WTC11 (cell line): ENCODE results near the gene ADAMTS12. TPM values are rescaled to one million over a fixed set of nuclear protein-coding genes. Genes with fewer than 3 reads are reported as not detected.

Experiments used
- ATAC-seq: fragments of 200-7000 bp; cut with Tn5 transposase; 2 replicates; pipeline ENCODE4 v1.10.0; 2021; ENCODE audit warnings: mild to moderate bottlenecking, moderate library complexity
- CTCF ChIA-PET: fragments of 300-600 bp; sonication (Branson Sonifier 250); formaldehyde crosslinking; loops from one replicate; lab custom pipeline; 2021; ENCODE audit warnings: antibody characterized with exemption; lab: Charles Lee
- POLR2A ChIA-PET: fragments of 350-600 bp; sonication (Branson Sonifier 250); formaldehyde crosslinking; loops from one replicate; lab custom pipeline; 2021; ENCODE audit warnings: antibody characterized with exemption; lab: Charles Lee
- DNase-seq: peaks from one replicate; pipeline ENCODE4 v3.0.0; 2021; ENCODE audit warnings: low spot score
- H3K27ac Mint-ChIP-seq: 2 replicates; pipeline ENCODE4 v1.8.0; 2021; ENCODE audit warnings: mixed read lengths
- H3K27me3 Mint-ChIP-seq: 2 replicates; pipeline ENCODE4 v1.8.0; 2021; ENCODE audit warnings: low read depth, mild to moderate bottlenecking, moderate library complexity, mixed read lengths
- H3K36me3 Mint-ChIP-seq: 2 replicates; pipeline ENCODE4 v1.8.0; 2021; ENCODE audit warnings: mixed read lengths
- H3K4me1 Mint-ChIP-seq: 2 replicates; pipeline ENCODE4 v1.8.0; 2022; ENCODE audit warnings: mixed read lengths
- H3K4me3 Mint-ChIP-seq: 2 replicates; pipeline ENCODE4 v1.8.0; 2021; ENCODE audit warnings: mild to moderate bottlenecking, moderate library complexity, mixed read lengths
- H3K9me3 Mint-ChIP-seq: 2 replicates; pipeline ENCODE4 v1.8.0; 2021; ENCODE audit warnings: mixed read lengths
- ATF1 ChIP-seq: sonication (generic); formaldehyde crosslinking; IDR thresholded peaks from 2 replicates; pipeline ENCODE4 v1.8.1; 2023; ENCODE audit warnings: mild to moderate bottlenecking, moderate library complexity, missing genetic modification reagents
- FOXP1 ChIP-seq: sonication (generic); formaldehyde crosslinking; IDR thresholded peaks from 2 replicates; pipeline ENCODE4 v1.8.0; 2022; ENCODE audit warnings: missing genetic modification reagents, mild to moderate bottlenecking, moderate library complexity, borderline replicate concordance
- HMGA2 ChIP-seq: fragments of 250-450 bp; sonication (Bioruptor Pico); IDR thresholded peaks from 2 replicates; pipeline ENCODE4 v1.4.0; 2021; ENCODE audit warnings: mild to moderate bottlenecking, moderate library complexity
- NR3C1 ChIP-seq: sonication (generic); formaldehyde crosslinking; conservative IDR thresholded peaks from 2 replicates; pipeline ENCODE4 v1.8.1; 2023; ENCODE audit warnings: low read depth, mild to moderate bottlenecking, missing genetic modification reagents
- SMAD4 ChIP-seq: sonication (generic); formaldehyde crosslinking; IDR thresholded peaks from 2 replicates; pipeline ENCODE4 v1.8.0; 2022; ENCODE audit warnings: mild to moderate bottlenecking, missing genetic modification reagents
- SP1 ChIP-seq: sonication (generic); formaldehyde crosslinking; conservative IDR thresholded peaks from 2 replicates; pipeline ENCODE4 v1.8.1; 2022; ENCODE audit warnings: missing genetic modification reagents
- TEAD1 ChIP-seq: sonication (generic); formaldehyde crosslinking; IDR thresholded peaks from 2 replicates; pipeline ENCODE4 v1.8.0; 2022; ENCODE audit warnings: mild to moderate bottlenecking, missing genetic modification reagents
- ZNF138 ChIP-seq: sonication (generic); formaldehyde crosslinking; conservative IDR thresholded peaks from 2 replicates; pipeline ENCODE4 v1.8.1; 2022; ENCODE audit warnings: mild to moderate bottlenecking, moderate library complexity, missing genetic modification reagents
- ZNF263 ChIP-seq: sonication (generic); formaldehyde crosslinking; IDR thresholded peaks from 2 replicates; pipeline ENCODE4 v1.8.1; 2022; ENCODE audit warnings: low read depth, mild to moderate bottlenecking, moderate library complexity, missing genetic modification reagents
- ZNF416 ChIP-seq: fragments of 250-450 bp; sonication (Bioruptor Pico); IDR thresholded peaks from 2 replicates; pipeline ENCODE4 v1.9.0; 2021; ENCODE audit warnings: mild to moderate bottlenecking, inconsistent platforms
- ZNF423 ChIP-seq: fragments of 250-450 bp; sonication (Bioruptor Pico); IDR thresholded peaks from 2 replicates; pipeline ENCODE4 v2.1.2; 2022; ENCODE audit warnings: mild to moderate bottlenecking, moderate library complexity
- total RNA-seq: library from RNA; stranded (reverse); gene quantifications from 3 replicates; pipeline ENCODE4 v1.2.3, GENCODE V29; 2021
- TF ChIP-seq, protein P1 (sequence below): fragments of 250-450 bp; sonication (Bioruptor Pico); IDR thresholded peaks from 2 replicates; pipeline ENCODE4 v1.9.0; 2021; ENCODE audit warnings: mild to moderate bottlenecking
- TF ChIP-seq, protein P2 (sequence below): sonication (generic); formaldehyde crosslinking; IDR thresholded peaks from 2 replicates; pipeline ENCODE4 v1.8.1; 2022; ENCODE audit warnings: low read depth, missing genetic modification reagents, borderline replicate concordance
- TF ChIP-seq, protein P3 (sequence below): sonication (generic); formaldehyde crosslinking; IDR thresholded peaks from 2 replicates; pipeline ENCODE4 v1.8.0; 2022; ENCODE audit warnings: mild to moderate bottlenecking, missing genetic modification reagents
- TF ChIP-seq, protein P4 (sequence below): sonication (generic); formaldehyde crosslinking; IDR thresholded peaks from 2 replicates; pipeline ENCODE4 v1.8.0; 2023; ENCODE audit warnings: missing genetic modification reagents
- TF ChIP-seq, protein P5 (sequence below): fragments of 250-450 bp; sonication (Bioruptor Pico); IDR thresholded peaks from 2 replicates; pipeline ENCODE4 v1.9.0; 2021; ENCODE audit warnings: mild to moderate bottlenecking, borderline replicate concordance

ADAMTS12 gene
- total RNA-seq, 1 experiment from 2014 or later: 13.5 TPM

DNA sequence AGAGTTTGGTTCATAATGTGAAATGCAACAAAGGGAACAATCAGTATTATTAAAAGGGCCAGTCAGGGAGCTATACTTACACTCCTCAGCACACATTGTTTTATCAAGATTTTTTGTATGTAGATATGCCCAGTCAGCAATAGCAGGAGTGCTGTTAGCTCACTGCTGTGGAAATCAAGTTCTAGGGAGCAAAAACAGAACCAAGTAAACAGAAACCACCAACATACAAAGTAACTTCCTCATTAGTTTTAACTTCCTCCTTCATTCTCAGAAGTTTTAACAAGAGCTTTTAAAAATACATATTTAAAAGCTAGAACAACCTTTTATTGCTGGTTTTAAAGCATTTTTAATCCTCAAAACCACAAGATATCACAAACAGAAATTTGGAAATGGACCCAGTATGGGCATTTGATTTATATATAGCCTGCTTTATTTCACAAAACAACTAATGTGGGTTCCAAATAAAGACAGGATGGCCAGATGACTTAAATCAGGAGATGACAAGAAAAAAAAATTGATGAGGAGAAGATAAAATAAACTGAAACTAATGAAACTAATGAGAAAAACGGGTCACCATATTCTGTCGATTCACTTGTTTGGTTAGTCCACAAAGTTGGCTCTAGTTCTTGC lies 178.5 kb downstream of the ADAMTS12 start:
- H3K27ac Mint-ChIP-seq: no peak overlapping the region
- CTCF ChIA-PET: interaction anchor here (0.6 kb wide), 1 partner anchor 226 kb away, joined by 3 read pairs; no protein-coding TSS in a partner anchor
- ATAC-seq: no peak

DNA sequence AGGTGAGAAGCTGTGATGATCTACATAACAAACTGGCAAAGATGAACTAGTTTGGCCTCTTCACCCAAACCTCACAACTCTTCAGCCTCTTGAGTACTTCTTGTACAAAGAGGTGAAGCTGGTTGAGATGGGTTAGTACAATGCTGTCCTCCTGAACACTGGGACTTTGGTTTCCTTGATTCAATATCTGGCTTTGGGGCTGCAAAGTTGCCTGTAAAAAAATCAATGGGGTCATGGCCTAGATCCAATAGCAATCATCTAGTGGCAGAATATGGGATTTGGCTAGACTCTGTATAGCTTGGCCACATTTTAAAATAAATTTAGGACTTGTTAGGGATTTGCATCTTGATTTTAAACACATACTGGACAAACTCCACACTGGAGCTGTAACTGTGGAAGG lies 179.1 kb downstream of the ADAMTS12 start:
- no peak for TF ChIP-seq ZNF263 (CRISPR knock-in tag)
- no peak for TF ChIP-seq HMGA2 (CRISPR knock-in tag)
- TF ChIP-seq, all 79 proteins: peak for 0
- ChIA-PET CTCF (interaction anchor here (0.6 kb wide), 1 partner anchor 227 kb away, joined by 3 read pairs; no protein-coding TSS in a partner anchor), POLR2A (no interaction called here)
- no peak for DNase-seq
- H3K27ac Mint-ChIP-seq: no peak overlapping the region
- ATAC-seq: no peak
- H3K4me3 Mint-ChIP-seq: no peak overlapping the region
- peaks cover 2% of the 10 kb centered on the region; the same call in 1 of the 2 replicates for H3K27me3 Mint-ChIP-seq
- H3K36me3 Mint-ChIP-seq: peaks cover 13% of the 10 kb centered on the region
- H3K9me3 Mint-ChIP-seq: peaks cover 37% of the 10 kb centered on the region
- H3K4me1 Mint-ChIP-seq: no peaks in the 10 kb centered on the region

More for the DNA sequence above, 178.5 kb downstream of the ADAMTS12 start:
- Mint-ChIP-seq H3K4me3 (no peak overlapping the region), H3K36me3 (peaks cover 7% of the 10 kb centered on the region), H3K9me3 (peaks cover 32% of the 10 kb centered on the region), H3K4me1 (no peaks in the 10 kb centered on the region), H3K27me3 (peaks cover 2% of the 10 kb centered on the region; the same call in 1 of the 2 replicates)
- POLR2A ChIA-PET: no interaction called here
- TF ChIP-seq ZNF423 (CRISPR knock-in tag) (no peak), ZNF138 (no peak), NR3C1 (CRISPR knock-in tag) (no peak), SP1 (CRISPR knock-in tag) (no peak), ATF1 (CRISPR knock-in tag) (no peak), FOXP1 (CRISPR knock-in tag) (no peak)
- TF ChIP-seq, protein P1, sequence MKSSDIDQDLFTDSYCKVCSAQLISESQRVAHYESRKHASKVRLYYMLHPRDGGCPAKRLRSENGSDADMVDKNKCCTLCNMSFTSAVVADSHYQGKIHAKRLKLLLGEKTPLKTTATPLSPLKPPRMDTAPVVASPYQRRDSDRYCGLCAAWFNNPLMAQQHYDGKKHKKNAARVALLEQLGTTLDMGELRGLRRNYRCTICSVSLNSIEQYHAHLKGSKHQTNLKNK (CRISPR knock-in tag): no peak
- TF ChIP-seq, protein P2, sequence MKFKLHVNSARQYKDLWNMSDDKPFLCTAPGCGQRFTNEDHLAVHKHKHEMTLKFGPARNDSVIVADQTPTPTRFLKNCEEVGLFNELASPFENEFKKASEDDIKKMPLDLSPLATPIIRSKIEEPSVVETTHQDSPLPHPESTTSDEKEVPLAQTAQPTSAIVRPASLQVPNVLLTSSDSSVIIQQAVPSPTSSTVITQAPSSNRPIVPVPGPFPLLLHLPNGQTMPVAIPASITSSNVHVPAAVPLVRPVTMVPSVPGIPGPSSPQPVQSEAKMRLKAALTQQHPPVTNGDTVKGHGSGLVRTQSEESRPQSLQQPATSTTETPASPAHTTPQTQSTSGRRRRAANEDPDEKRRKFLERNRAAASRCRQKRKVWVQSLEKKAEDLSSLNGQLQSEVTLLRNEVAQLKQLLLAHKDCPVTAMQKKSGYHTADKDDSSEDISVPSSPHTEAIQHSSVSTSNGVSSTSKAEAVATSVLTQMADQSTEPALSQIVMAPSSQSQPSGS (CRISPR knock-in tag): no peak
- TF ChIP-seq, protein P3, sequence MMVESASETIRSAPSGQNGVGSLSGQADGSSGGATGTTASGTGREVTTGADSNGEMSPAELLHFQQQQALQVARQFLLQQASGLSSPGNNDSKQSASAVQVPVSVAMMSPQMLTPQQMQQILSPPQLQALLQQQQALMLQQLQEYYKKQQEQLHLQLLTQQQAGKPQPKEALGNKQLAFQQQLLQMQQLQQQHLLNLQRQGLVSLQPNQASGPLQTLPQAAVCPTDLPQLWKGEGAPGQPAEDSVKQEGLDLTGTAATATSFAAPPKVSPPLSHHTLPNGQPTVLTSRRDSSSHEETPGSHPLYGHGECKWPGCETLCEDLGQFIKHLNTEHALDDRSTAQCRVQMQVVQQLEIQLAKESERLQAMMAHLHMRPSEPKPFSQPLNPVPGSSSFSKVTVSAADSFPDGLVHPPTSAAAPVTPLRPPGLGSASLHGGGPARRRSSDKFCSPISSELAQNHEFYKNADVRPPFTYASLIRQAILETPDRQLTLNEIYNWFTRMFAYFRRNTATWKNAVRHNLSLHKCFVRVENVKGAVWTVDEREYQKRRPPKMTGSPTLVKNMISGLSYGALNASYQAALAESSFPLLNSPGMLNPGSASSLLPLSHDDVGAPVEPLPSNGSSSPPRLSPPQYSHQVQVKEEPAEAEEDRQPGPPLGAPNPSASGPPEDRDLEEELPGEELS (CRISPR knock-in tag): no peak
- DNase-seq: no peak

DNA sequence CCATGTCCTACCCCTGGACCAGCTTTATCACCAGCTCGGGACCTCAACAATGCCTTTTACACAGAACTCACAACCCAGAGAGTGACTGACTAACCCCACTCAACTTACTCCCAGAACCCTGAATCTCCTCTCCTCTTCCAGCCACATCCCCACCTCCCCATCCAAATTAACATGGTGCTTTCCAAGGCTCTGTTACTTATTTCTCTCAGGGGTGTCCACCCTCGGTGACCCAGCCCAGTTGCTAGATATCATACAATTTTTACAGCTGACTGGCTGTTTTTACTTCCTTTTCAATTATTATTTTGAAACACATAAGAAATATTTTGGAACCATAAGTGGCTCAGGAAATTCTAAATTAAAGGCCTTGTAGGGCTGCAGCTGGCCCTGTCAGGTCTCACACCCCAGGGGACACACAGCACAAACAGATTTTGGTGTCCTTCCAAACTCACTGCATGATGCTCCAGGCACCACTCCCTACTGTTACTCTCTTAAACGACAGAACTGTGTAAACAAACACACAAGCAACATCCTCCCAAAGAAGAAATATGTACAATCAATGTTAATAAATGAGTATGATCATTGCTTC lies 180.6 kb downstream of the ADAMTS12 start:
- H3K36me3 Mint-ChIP-seq: peaks cover 22% of the 10 kb centered on the region
- peaks cover 51% of the 10 kb centered on the region for H3K9me3 Mint-ChIP-seq
- H3K4me1 Mint-ChIP-seq: no peaks in the 10 kb centered on the region
- peaks cover 2% of the 10 kb centered on the region; the same call in 1 of the 2 replicates for H3K27me3 Mint-ChIP-seq
- TF ChIP-seq, protein P4, sequence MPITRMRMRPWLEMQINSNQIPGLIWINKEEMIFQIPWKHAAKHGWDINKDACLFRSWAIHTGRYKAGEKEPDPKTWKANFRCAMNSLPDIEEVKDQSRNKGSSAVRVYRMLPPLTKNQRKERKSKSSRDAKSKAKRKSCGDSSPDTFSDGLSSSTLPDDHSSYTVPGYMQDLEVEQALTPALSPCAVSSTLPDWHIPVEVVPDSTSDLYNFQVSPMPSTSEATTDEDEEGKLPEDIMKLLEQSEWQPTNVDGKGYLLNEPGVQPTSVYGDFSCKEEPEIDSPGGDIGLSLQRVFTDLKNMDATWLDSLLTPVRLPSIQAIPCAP: no peak
- CTCF ChIA-PET: no interaction called here
- no peak for ATAC-seq
- DNase-seq: no peak
- POLR2A ChIA-PET: no interaction called here
- no peak overlapping the region for H3K4me3 Mint-ChIP-seq
- H3K27ac Mint-ChIP-seq: no peak overlapping the region

DNA sequence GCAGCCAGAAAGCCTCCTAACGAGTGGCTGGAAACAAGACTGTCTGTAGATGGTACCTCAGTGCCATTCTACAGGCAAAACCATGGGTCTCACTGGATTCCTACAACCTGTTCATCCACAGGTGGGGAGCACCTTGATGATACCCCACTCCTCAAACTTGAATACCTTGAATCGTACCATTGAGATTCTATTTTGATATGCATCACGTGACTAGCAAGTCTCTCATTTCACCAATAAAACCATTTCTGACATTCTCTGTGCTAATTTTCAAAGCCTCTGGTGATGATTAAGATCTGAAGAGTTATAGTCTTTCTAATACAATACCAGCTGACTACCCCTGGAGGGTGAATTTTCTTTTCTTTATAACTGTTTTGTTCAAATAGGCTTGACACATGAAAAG lies 188.9 kb downstream of the ADAMTS12 start:
- Mint-ChIP-seq H3K27me3 (no peaks in the 10 kb centered on the region), H3K27ac (no peak overlapping the region), H3K36me3 (peaks cover 12% of the 10 kb centered on the region), H3K4me3 (no peak overlapping the region), H3K9me3 (peaks cover 21% of the 10 kb centered on the region), H3K4me1 (peaks cover under 1% of the 10 kb centered on the region; the same call in 1 of the 2 replicates)
- POLR2A ChIA-PET: interaction anchor here (0.6 kb wide), 1 partner anchor 31 kb away, joined by 3 read pairs; no protein-coding TSS in a partner anchor
- CTCF ChIA-PET: no interaction called here
- no peak for DNase-seq
- ATAC-seq: no peak
- TF ChIP-seq SMAD4 (CRISPR knock-in tag): no peak
- TF ChIP-seq, protein P5, sequence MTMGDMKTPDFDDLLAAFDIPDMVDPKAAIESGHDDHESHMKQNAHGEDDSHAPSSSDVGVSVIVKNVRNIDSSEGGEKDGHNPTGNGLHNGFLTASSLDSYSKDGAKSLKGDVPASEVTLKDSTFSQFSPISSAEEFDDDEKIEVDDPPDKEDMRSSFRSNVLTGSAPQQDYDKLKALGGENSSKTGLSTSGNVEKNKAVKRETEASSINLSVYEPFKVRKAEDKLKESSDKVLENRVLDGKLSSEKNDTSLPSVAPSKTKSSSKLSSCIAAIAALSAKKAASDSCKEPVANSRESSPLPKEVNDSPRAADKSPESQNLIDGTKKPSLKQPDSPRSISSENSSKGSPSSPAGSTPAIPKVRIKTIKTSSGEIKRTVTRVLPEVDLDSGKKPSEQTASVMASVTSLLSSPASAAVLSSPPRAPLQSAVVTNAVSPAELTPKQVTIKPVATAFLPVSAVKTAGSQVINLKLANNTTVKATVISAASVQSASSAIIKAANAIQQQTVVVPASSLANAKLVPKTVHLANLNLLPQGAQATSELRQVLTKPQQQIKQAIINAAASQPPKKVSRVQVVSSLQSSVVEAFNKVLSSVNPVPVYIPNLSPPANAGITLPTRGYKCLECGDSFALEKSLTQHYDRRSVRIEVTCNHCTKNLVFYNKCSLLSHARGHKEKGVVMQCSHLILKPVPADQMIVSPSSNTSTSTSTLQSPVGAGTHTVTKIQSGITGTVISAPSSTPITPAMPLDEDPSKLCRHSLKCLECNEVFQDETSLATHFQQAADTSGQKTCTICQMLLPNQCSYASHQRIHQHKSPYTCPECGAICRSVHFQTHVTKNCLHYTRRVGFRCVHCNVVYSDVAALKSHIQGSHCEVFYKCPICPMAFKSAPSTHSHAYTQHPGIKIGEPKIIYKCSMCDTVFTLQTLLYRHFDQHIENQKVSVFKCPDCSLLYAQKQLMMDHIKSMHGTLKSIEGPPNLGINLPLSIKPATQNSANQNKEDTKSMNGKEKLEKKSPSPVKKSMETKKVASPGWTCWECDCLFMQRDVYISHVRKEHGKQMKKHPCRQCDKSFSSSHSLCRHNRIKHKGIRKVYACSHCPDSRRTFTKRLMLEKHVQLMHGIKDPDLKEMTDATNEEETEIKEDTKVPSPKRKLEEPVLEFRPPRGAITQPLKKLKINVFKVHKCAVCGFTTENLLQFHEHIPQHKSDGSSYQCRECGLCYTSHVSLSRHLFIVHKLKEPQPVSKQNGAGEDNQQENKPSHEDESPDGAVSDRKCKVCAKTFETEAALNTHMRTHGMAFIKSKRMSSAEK (CRISPR knock-in tag): no peak
- TF ChIP-seq TEAD1 (CRISPR knock-in tag): no peak
- TF ChIP-seq ZNF416 (CRISPR knock-in tag): no peak
- TF ChIP-seq, protein P2 (CRISPR knock-in tag): no peak
- TF ChIP-seq ZNF263 (CRISPR knock-in tag): no peak
